ENCODE data around the gene RBMS1. TPM values are rescaled to one million over a fixed set of nuclear protein-coding genes. Genes with fewer than 3 reads are reported as not detected.
A peak's percentile ranks its signal among the peaks of the same experiment; 100 is the strongest.

RBMS1 gene
- total and polyA plus RNA-seq, 2 of the 13 experiments (the other 11 are each of a cell fraction or from before 2014, with no cell fraction given): 55.5 to 110 TPM

DNA sequence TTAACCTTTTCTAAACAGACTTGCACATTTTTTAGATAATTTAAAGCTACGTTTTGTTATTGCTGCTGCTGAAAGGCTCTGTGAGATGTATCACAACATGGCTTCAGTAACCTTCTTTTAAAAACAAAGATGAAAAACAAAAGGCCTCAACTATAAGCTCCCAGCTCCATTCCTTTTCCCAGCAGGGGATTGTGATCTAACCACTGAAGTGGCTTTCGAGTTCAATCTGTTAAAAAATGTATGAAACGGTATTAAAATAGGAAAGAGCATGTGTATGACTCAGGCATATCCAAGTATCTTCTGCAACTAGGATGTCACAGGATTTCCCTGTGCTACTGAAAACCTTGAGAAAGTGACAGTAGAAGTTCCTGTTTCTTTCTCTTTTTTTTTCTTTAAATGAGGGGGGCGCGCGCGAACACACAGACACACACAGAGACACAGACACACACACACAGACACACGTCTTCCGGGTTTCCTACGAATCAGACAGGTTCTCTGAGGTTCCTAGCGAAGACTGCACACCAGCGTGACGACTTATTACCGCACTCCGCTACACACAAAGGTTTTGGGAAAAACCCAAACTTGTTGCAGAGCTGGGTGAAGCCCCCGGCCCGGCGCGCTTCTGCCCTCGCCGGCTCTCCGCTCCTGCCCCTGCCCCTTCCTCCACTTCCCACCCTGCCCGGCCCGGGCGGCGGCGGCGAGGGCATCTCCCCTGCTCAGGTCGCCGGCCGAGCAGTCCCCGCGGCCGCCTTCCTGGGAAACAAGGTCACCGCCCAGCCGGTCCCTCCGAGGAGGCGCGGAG lies 86.8 kb downstream of the RBMS1 start (continued):
- TF ChIP-seq IRX3 (CRISPR knock-in tag; IDR thresholded peaks at IDR 0.05; ENCODE audit: borderline replicate concordance, low read depth) (no peak), KMT2B (CRISPR knock-in tag; IDR thresholded peaks at IDR 0.05) (peak; percentile 71), ZNF30 (CRISPR knock-in tag; IDR thresholded peaks at IDR 0.05) (no peak), BRCA1 (CRISPR knock-in tag; IDR thresholded peaks at IDR 0.05) (no peak), ZNF12 (CRISPR knock-in tag; IDR thresholded peaks at IDR 0.05) (no peak), HCFC1 (IDR thresholded peaks at IDR 0.05; ENCODE audit: low read depth, low read length) (no peak), ZNF556 (CRISPR knock-in tag; IDR thresholded peaks at IDR 0.05; ENCODE audit: borderline replicate concordance) (peak; percentile 37; the same call in 1 of the 2 replicates), ZNF292 (CRISPR knock-in tag; IDR thresholded peaks at IDR 0.05; ENCODE audit: borderline replicate concordance, low read depth) (peak; percentile 67; the same call in 1 of the 2 replicates), HOXA5 (CRISPR knock-in tag; IDR thresholded peaks at IDR 0.05) (peak; percentile 65), KDM5B (CRISPR knock-in tag; IDR thresholded peaks at IDR 0.05; ENCODE audit: borderline replicate concordance) (no peak; the same call in 1 of the 2 replicates), CENPX (CRISPR knock-in tag; IDR thresholded peaks at IDR 0.05) (no peak), NFATC3 (CRISPR knock-in tag; IDR thresholded peaks at IDR 0.05) (no peak), ZKSCAN1 (IDR thresholded peaks at IDR 0.05; ENCODE audit: low read length) (no peak), POLR2AphosphoS5 (IDR thresholded peaks at IDR 0.05; ENCODE audit: low read depth, low read length) (no peak), HES4 (CRISPR knock-in tag; IDR thresholded peaks at IDR 0.05; ENCODE audit: borderline replicate concordance) (no peak), ZFP1 (CRISPR knock-in tag; IDR thresholded peaks at IDR 0.05) (no peak), STAT5B (CRISPR knock-in tag; IDR thresholded peaks at IDR 0.05) (no peak), HNRNPUL1 (IDR thresholded peaks at IDR 0.05; ENCODE audit: low read depth, low read length) (no peak), U2AF2 (IDR thresholded peaks at IDR 0.05; ENCODE audit: low read depth, low read length) (no peak), KLF9 (CRISPR knock-in tag; IDR thresholded peaks at IDR 0.05; ENCODE audit: low read depth) (no peak), NFIC (IDR thresholded peaks at IDR 0.05; ENCODE audit: low read length) (no peak), ZNF614 (CRISPR knock-in tag; IDR thresholded peaks at IDR 0.05; ENCODE audit: borderline replicate concordance) (no peak), ZNF432 (CRISPR knock-in tag; IDR thresholded peaks at IDR 0.05; ENCODE audit: borderline replicate concordance) (no peak)
- TF ChIP-seq, protein P1, sequence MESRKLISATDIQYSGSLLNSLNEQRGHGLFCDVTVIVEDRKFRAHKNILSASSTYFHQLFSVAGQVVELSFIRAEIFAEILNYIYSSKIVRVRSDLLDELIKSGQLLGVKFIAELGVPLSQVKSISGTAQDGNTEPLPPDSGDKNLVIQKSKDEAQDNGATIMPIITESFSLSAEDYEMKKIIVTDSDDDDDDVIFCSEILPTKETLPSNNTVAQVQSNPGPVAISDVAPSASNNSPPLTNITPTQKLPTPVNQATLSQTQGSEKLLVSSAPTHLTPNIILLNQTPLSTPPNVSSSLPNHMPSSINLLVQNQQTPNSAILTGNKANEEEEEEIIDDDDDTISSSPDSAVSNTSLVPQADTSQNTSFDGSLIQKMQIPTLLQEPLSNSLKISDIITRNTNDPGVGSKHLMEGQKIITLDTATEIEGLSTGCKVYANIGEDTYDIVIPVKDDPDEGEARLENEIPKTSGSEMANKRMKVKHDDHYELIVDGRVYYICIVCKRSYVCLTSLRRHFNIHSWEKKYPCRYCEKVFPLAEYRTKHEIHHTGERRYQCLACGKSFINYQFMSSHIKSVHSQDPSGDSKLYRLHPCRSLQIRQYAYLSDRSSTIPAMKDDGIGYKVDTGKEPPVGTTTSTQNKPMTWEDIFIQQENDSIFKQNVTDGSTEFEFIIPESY (CRISPR knock-in tag; IDR thresholded peaks at IDR 0.05): no peak
- TF ChIP-seq, protein P2, sequence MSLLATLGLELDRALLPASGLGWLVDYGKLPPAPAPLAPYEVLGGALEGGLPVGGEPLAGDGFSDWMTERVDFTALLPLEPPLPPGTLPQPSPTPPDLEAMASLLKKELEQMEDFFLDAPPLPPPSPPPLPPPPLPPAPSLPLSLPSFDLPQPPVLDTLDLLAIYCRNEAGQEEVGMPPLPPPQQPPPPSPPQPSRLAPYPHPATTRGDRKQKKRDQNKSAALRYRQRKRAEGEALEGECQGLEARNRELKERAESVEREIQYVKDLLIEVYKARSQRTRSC (CRISPR knock-in tag; IDR thresholded peaks at IDR 0.05; ENCODE audit: low read depth): no peak
- TF ChIP-seq, protein P3, sequence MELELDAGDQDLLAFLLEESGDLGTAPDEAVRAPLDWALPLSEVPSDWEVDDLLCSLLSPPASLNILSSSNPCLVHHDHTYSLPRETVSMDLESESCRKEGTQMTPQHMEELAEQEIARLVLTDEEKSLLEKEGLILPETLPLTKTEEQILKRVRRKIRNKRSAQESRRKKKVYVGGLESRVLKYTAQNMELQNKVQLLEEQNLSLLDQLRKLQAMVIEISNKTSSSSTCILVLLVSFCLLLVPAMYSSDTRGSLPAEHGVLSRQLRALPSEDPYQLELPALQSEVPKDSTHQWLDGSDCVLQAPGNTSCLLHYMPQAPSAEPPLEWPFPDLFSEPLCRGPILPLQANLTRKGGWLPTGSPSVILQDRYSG (CRISPR knock-in tag; IDR thresholded peaks at IDR 0.05): no peak
- TF ChIP-seq, protein P4, sequence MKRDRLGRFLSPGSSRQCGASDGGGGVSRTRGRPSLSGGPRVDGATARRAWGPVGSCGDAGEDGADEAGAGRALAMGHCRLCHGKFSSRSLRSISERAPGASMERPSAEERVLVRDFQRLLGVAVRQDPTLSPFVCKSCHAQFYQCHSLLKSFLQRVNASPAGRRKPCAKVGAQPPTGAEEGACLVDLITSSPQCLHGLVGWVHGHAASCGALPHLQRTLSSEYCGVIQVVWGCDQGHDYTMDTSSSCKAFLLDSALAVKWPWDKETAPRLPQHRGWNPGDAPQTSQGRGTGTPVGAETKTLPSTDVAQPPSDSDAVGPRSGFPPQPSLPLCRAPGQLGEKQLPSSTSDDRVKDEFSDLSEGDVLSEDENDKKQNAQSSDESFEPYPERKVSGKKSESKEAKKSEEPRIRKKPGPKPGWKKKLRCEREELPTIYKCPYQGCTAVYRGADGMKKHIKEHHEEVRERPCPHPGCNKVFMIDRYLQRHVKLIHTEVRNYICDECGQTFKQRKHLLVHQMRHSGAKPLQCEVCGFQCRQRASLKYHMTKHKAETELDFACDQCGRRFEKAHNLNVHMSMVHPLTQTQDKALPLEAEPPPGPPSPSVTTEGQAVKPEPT (CRISPR knock-in tag; IDR thresholded peaks at IDR 0.05; ENCODE audit: low read depth): no peak

Measured in HepG2 (cell line).